ENCODE results near the gene FDXR.
A peak's percentile ranks its signal among the peaks of the same experiment; 100 is the strongest.

Gene FDXR

DNA sequence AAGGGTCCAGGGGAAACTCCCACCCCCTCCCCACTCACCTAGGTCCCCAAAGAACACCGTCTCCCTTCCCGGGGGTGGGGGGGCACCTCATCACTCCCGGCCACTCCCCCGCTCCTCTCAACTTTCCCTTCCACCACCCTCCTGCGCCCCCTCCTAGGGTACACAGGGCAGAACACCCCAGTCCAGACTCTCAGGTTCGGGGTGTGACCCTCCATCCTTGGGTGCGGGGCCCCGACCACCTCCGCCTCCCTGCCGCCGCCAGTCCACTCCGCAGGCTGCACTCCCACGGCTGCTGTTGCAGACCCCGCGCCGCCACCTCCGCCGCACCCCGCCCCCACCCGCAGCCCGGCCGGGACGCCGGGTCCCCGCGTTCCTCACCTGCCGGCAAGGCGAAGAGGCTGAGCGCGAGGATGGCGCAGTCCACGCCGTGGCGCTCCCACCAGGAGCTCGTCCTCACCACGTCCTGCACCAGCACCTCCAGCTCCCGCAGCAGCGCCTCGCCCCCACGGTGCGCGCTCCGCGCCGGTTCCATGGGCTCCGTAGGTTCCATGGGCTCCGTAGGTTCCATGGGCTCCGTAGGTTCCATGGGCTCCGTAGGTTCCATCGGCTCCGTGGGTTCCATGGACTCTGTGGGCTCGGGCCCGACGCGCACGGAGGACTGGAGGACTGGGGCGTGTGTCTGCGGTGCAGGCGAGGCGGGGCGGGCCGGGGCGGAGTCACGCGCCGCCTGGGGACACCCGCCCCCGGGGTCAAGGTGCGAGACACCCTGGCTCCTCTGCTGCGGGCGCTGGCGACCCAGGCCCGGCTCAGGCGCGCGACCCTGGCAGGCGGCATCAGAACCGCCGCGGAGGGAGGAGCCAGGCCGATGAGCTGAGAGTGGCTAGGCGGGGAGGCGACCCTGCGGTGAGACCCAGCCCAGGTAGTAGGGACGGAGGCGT is 20.4 kb upstream of the FDXR start, which contains the start of gene FADS6:
TSS of gene FADS6 (minus strand) at position 660 of the 938 bp plus-strand sequence. CDS start at position 622, 38 bp downstream.
- H3K27ac ChIP-seq = no peak within 1 kb of the TSS
- TF ChIP-seq, protein P1, sequence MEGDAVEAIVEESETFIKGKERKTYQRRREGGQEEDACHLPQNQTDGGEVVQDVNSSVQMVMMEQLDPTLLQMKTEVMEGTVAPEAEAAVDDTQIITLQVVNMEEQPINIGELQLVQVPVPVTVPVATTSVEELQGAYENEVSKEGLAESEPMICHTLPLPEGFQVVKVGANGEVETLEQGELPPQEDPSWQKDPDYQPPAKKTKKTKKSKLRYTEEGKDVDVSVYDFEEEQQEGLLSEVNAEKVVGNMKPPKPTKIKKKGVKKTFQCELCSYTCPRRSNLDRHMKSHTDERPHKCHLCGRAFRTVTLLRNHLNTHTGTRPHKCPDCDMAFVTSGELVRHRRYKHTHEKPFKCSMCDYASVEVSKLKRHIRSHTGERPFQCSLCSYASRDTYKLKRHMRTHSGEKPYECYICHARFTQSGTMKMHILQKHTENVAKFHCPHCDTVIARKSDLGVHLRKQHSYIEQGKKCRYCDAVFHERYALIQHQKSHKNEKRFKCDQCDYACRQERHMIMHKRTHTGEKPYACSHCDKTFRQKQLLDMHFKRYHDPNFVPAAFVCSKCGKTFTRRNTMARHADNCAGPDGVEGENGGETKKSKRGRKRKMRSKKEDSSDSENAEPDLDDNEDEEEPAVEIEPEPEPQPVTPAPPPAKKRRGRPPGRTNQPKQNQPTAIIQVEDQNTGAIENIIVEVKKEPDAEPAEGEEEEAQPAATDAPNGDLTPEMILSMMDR (IDR thresholded peaks at IDR 0.05) = no peak
- TF ChIP-seq ZFX (IDR thresholded peaks at IDR 0.05; ENCODE audit: borderline replicate concordance) = no peak

DNA sequence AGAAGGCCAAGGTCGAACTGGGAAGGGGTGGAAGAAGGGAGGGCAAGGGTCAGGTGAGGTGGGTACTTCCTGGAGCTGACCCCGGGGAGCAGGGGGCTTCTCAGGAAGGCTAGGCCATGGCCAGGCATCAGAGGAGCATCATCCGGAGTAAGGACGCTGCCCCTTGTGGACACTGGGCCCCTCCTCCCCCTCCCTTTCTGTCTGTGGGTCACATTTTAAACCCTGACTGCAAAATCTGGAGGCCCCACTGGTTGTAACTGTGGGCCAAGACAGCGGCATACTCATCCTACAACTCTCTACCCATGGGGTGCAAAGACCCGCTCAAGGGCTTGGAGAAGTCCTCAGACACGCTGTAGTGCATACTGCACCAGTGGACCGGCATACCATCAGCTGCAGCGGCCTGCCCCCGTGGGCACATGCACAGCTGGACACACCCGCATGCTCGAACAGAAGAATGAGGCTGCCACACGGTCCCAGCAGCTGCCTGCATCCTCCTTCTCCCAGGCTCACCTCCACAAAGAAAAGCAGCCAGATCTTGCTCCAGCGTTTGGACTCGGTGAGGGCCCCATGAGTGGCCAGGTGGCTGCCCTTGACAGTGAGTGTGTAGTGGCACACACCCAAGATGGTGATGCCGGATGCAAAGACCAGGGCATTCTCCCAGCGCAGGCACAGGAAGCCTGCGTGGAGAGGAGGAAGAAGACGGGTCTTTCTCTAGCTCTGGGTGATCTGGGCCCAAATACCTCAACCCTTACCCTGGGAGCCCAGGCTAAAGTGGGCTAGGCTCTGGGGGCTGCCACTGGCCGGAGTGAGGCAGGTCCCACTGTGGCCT is 19.4 kb upstream of the FDXR start:
- TF ChIP-seq, protein P1 (IDR thresholded peaks at IDR 0.05) = peak; percentile 2; the same call in 1 of the 2 replicates
- no peak for TF ChIP-seq ZFX (IDR thresholded peaks at IDR 0.05; ENCODE audit: borderline replicate concordance)
- H3K27ac ChIP-seq = no peak overlapping the region

DNA sequence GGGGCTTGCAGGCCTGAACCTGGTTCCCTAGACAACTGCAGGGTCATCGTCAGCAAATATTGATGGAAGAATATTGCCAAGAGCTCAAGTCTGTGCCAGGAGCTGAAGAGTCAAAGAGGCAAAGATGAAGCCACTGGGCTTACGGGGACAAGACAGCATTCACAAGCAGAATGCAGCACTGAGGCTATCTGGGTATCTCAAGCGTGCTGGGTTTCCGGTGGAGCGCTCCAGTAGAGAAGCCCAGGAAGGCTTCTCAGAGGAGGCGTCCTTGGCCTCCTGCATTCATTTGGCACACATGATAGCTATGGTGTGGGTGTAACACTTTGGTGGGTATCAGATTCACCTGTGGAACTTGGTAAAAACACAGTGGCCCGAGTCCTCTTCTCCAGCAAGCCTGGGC is 17.8 kb upstream of the FDXR start:
- TF ChIP-seq, protein P1 (IDR thresholded peaks at IDR 0.05) = no peak
- no peak for TF ChIP-seq ZFX (IDR thresholded peaks at IDR 0.05; ENCODE audit: borderline replicate concordance)
- no peak overlapping the region for H3K27ac ChIP-seq

DNA sequence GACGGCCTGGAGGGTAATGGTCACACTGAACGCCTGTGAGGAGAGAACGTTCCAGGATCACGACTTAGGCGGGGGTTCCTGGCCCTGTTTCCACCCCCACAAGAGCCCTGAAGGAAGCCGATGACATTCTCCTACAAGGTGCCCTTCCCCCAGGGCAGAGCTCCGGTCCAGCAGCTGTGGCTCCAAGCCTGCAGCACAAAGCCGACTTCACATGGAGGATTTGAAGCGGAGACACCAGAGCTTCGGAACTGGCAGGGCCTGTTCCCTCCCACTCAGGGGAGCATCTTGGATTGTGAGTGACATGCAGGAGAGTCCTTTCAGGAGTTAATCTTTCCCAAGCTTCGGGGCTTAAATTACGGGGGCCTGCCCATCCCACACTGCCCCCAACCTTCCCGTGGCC is 15.7 kb upstream of the FDXR start:
- no peak for TF ChIP-seq ZFX (IDR thresholded peaks at IDR 0.05; ENCODE audit: borderline replicate concordance)
- TF ChIP-seq, protein P1 (IDR thresholded peaks at IDR 0.05) = no peak

DNA sequence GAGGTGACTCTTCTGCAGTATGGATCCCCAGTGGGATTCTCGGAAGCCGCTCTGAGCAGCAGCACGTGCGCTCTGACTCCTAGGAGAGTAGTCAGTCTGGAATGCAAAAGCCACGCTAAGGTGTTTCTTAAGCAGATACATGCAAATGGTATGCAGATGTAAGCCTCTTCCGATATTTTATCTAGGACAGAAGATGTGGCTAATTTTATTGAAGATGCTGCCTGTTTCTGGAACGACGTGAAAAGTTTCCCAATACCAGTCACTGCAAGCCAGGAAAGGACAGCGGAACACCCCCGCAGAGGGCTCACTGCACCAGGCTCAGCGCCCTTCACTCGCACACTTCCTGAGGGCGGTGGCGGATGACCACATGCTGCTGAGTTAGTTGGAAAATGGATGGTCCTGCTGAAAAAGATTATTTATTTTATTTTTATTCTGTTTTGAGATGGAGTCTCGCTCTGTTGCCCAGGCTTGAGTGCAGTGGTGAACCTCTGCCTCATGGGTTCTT is 10.5 kb upstream of the FDXR start:
- H3K27ac ChIP-seq = no peak overlapping the region
- TF ChIP-seq, protein P1 (IDR thresholded peaks at IDR 0.05) = no peak
- TF ChIP-seq ZFX (IDR thresholded peaks at IDR 0.05; ENCODE audit: borderline replicate concordance) = no peak

More for the DNA sequence above, 15.7 kb upstream of the FDXR start:
- no peak overlapping the region for H3K27ac ChIP-seq

DNA sequence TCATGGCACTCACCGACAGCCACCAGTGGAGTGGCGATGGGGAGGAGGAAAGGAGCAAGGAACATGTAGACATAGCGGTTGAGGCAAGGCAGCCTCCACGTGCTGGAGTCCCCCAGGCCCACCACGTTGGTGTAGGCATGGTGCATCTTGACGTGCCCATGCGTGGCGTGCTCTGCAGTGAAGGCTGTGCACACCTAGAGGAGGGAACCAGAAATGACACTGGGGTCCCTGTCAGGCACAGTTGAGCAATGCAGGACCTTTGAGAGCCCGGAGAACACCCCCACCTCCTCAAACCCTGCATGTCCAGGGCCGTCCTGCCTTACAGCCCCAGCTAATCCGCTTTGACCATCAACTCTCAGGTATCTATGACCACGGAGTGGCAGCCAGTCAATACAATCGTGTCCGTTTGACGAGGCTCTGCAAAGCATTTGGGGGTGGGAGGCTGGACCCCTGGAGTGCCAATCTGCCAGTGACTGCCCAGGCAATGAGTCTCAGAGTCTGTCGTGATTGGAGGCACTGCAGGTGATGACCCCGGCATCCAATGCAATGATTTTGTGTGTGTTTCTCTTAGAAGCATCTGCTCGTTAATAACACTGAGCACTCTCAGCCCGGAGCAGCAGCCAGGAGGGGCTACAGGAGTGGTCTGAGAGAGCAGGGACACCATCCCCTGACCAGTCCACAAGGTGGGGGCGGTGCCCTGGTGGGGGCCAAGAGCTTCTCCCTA is 9.9 kb upstream of the FDXR start:
- no peak overlapping the region for H3K27ac ChIP-seq
- no peak for TF ChIP-seq ZFX (IDR thresholded peaks at IDR 0.05; ENCODE audit: borderline replicate concordance)
- TF ChIP-seq, protein P1 (IDR thresholded peaks at IDR 0.05) = no peak
